HG02623 (cell line): ENCODE results near the gene FTO.

Source experiments
- ATAC-seq: cut with Tn5 transposase; IDR thresholded peaks from one replicate; pipeline ENCODE4 v1.9.1; 2021; ENCODE audit warnings: moderate library complexity; ENCODE audit not compliant: unreplicated experiment

FTO gene

GRCh38 chr16:54110016-54110981 is 406.3 kb downstream of the FTO start:
- no peak for ATAC-seq

- no peak for ATAC-seq
These were observed 408.7 kb downstream of the FTO start for GRCh38 chr16:54112451-54113206.

GRCh38 chr16:54115558-54115957 is 411.6 kb downstream of the FTO start:
- ATAC-seq: no peak

- ATAC-seq: no peak
These were observed 412.2 kb downstream of the FTO start for GRCh38 chr16:54116124-54116655.

GRCh38 chr16:54118846-54119245 is 414.9 kb downstream of the FTO start:
- ATAC-seq: no peak

- no peak for ATAC-seq
These were observed 417.0 kb downstream of the FTO start for GRCh38 chr16:54120846-54121480.

GRCh38 chr16:54121539-54122295 is 417.8 kb downstream of the FTO start:
- ATAC-seq: no peak

- no peak for ATAC-seq
These were observed 419.8 kb downstream of the FTO start for GRCh38 chr16:54123766-54124165.

- no peak for ATAC-seq
These were observed 422.0 kb downstream of the FTO start for GRCh38 chr16:54125751-54126655.

- no peak for ATAC-seq
These were observed 423.0 kb downstream of the FTO start for GRCh38 chr16:54126907-54127306.

GRCh38 chr16:54128629-54129234 is 424.8 kb downstream of the FTO start:
- ATAC-seq: no peak

GRCh38 chr16:54129810-54130209 is 425.9 kb downstream of the FTO start:
- no peak for ATAC-seq

- ATAC-seq: no peak
These were observed 431.7 kb downstream of the FTO start for GRCh38 chr16:54135361-54136275.

GRCh38 chr16:54136276-54136625 is 432.3 kb downstream of the FTO start:
- ATAC-seq: no peak

- no peak for ATAC-seq
These were observed 436.3 kb downstream of the FTO start for GRCh38 chr16:54140057-54140787.

GRCh38 chr16:54140788-54141136 is 436.8 kb downstream of the FTO start:
- ATAC-seq: no peak

GRCh38 chr16:54142787-54143186 is 438.8 kb downstream of the FTO start:
- ATAC-seq: no peak

- no peak for ATAC-seq
These were observed 439.5 kb downstream of the FTO start for GRCh38 chr16:54143410-54143809.
